ENCODE data around the gene SLC39A5. TPM values are rescaled to one million over a fixed set of nuclear protein-coding genes. Genes with fewer than 3 reads are reported as not detected.

Gene SLC39A5
- total RNA-seq, 1 donor from 2014 or later: not detected

DNA sequence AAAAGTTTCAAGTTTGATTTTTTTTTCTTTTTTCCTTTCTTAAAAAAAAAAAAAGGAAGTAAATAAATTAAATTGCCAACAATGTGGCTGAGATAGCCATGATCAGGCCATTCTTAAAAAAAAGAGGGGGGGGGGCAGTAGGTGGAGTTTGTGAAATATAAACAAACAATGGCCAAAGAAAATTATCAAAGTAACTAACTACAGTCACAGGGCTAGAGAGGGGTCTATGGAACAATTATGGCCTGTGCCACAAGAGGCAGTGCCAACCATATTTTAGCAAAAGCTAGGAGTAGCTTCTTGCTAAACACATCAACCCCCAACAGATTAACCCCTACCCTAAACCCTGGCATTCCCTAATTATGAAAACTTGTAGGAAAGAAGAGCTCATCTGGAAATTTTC is 24.4 kb upstream of the SLC39A5 start:
- peaks cover 49 to 61% of the 10 kb centered on the region in 2 donors for H3K36me3 ChIP-seq
- intact Hi-C loops (cut with DNase I): no loop called here
- no peaks in the 10 kb centered on the region for H3K27me3 ChIP-seq
- no peak overlapping the region for H3K4me3 ChIP-seq
- peak overlapping the region; percentile 1 to 38 for H3K27ac ChIP-seq
- H3K4me1 ChIP-seq: peaks cover 0 to 2% of the 10 kb centered on the region in 2 donors
- H3K9me3 ChIP-seq: no peaks in the 10 kb centered on the region
- TF ChIP-seq, protein P1, sequence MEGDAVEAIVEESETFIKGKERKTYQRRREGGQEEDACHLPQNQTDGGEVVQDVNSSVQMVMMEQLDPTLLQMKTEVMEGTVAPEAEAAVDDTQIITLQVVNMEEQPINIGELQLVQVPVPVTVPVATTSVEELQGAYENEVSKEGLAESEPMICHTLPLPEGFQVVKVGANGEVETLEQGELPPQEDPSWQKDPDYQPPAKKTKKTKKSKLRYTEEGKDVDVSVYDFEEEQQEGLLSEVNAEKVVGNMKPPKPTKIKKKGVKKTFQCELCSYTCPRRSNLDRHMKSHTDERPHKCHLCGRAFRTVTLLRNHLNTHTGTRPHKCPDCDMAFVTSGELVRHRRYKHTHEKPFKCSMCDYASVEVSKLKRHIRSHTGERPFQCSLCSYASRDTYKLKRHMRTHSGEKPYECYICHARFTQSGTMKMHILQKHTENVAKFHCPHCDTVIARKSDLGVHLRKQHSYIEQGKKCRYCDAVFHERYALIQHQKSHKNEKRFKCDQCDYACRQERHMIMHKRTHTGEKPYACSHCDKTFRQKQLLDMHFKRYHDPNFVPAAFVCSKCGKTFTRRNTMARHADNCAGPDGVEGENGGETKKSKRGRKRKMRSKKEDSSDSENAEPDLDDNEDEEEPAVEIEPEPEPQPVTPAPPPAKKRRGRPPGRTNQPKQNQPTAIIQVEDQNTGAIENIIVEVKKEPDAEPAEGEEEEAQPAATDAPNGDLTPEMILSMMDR (IDR thresholded peaks at IDR 0.05): no peak
- DNase-seq (ENCODE audit: low spot score in 2 of 2): no peak

DNA sequence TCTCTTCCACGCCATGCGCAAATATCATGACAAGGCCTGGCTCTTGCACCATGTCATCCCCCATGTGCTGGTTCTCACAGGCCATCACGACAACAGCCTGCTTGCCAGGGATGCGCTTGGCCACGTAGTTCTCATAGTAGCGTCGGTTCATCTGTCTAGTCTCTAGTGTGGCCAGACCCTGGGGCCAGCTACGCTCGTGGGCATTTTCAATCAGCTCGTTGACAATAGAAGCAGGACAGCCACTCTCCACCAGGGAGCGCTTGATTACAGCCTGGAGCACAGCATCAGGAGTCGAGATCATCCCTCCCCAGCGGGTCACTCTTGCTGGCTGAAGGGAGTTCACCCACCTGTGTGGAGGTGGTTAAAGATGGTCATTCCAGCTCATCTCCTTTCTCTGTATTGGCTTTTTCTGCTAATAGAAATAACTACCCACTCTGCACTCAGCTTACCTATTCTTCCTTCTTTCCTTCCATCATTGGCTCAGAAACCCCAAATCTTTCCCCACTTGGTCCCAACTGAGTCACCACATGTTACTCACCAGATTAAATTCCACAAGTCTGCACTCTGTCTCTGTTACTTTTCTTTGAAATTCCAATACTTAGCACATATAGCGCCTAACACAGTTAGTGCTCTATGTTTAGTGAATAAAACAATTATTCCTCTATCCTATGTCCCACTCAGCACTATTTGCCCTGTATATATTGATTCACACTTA is 23.2 kb upstream of the SLC39A5 start:
- DNase-seq (ENCODE audit: low spot score in 2 of 2): peak in 1 of 2 donors; percentile 76
- Histone ChIP-seq H3K9me3 (no peaks in the 10 kb centered on the region), H3K4me3 (no peak overlapping the region), H3K4me1 (peaks cover 0 to 2% of the 10 kb centered on the region in 2 donors), H3K27ac (peak overlapping the region; percentile 4 to 38), H3K36me3 (peaks cover 60 to 73% of the 10 kb centered on the region in 2 donors), H3K27me3 (no peaks in the 10 kb centered on the region)
- intact Hi-C loops (cut with DNase I): loop anchor here (2.0 kb wide), 1 partner anchor 14 kb away; the partner anchor contains the start of gene RNF41
- TF ChIP-seq, protein P1 (IDR thresholded peaks at IDR 0.05): peak; percentile 45 to 57 (median 52)

DNA sequence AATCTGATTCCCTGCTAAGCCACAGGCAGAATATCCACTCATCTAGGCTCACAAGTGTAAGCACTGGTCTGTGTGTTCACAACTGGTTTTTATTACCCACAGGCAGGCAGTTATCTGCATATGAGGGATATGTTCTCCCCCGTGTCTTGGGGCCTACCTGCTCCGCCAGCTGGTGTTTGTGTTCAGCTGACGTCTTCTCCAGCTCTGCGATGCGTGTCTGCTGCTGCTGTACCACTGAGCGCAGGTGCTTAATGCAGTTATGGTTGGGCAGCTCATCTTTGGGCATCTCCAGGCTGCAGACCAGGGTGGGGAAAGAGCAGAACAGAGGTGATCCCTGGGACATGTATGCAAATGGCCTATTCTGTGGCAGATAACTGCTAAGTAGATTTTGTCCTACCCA is 21.8 kb upstream of the SLC39A5 start:
- Histone ChIP-seq H3K4me1 (no peaks in the 10 kb centered on the region), H3K4me3 (no peak overlapping the region), H3K27ac (no peak overlapping the region), H3K27me3 (no peaks in the 10 kb centered on the region), H3K9me3 (no peaks in the 10 kb centered on the region), H3K36me3 (peaks cover 74 to 87% of the 10 kb centered on the region in 2 donors)
- DNase-seq (ENCODE audit: low spot score in 2 of 2): no peak
- TF ChIP-seq, protein P1 (IDR thresholded peaks at IDR 0.05): no peak
- intact Hi-C loops (cut with DNase I): no loop called here

DNA sequence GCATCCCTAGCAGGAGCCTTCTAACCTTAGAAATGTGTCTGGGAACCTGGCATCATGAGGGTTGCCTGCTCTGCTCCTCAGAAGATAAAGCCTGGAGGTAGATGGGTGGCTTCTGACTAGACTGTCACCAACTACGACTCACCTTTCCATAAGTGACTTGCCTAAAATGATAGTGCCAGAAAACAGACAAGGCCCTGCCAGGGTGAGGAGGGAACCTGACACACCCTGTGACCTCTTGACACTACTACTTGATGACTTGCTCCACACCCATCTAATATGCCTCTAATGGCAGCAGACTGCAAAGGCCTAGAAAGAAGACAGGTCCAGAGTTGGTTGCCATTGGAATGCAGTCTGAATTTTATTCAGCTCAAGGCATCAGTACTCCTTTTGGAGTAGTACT is 17.5 kb upstream of the SLC39A5 start:
- Histone ChIP-seq H3K27me3 (no peaks in the 10 kb centered on the region), H3K4me1 (no peaks in the 10 kb centered on the region), H3K9me3 (no peaks in the 10 kb centered on the region), H3K27ac (no peak overlapping the region), H3K36me3 (peaks cover 91 to 93% of the 10 kb centered on the region in 2 donors), H3K4me3 (no peak overlapping the region)
- TF ChIP-seq, protein P1 (IDR thresholded peaks at IDR 0.05): no peak
- no peak for DNase-seq (ENCODE audit: low spot score in 2 of 2)
- intact Hi-C loops (cut with DNase I): no loop called here

DNA sequence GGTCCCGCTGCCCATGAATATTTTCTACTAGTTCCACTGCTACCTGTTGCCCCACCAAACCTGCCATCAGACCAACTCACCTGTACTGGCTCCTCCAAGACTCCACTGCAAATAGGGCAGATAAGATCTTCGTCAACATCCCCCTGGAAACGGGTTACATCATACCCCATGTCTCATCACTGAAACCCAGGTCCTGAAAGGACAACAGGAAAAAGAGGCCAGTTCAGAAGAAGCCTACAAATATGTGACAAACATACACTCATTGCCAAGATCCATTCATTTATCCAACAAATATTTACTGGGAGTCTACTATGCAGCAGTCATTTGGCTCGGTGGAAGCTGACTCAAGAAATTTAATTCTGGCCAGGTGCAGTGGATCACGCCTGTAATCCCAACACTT is 16.0 kb upstream of the SLC39A5 start:
- H3K27ac ChIP-seq: no peak overlapping the region
- no peaks in the 10 kb centered on the region for H3K27me3 ChIP-seq
- no peak for DNase-seq (ENCODE audit: low spot score in 2 of 2)
- TF ChIP-seq, protein P1 (IDR thresholded peaks at IDR 0.05): no peak
- H3K4me1 ChIP-seq: peaks cover 0 to 4% of the 10 kb centered on the region in 2 donors
- no peaks in the 10 kb centered on the region for H3K9me3 ChIP-seq
- peaks cover 76 to 79% of the 10 kb centered on the region in 2 donors for H3K36me3 ChIP-seq
- no peak overlapping the region for H3K4me3 ChIP-seq
- intact Hi-C loops (cut with DNase I): no loop called here

Measured in ascending aorta (tissue), 2 donors.